Measurements from ENCODE around the gene RAPGEF1. TPM values are rescaled to one million over a fixed set of nuclear protein-coding genes. Genes with fewer than 3 reads are reported as not detected.

The RAPGEF1 gene
- polyA plus RNA-seq, 4 donors, result 32.1 to 38.9 (median 37.6) TPM

DNA sequence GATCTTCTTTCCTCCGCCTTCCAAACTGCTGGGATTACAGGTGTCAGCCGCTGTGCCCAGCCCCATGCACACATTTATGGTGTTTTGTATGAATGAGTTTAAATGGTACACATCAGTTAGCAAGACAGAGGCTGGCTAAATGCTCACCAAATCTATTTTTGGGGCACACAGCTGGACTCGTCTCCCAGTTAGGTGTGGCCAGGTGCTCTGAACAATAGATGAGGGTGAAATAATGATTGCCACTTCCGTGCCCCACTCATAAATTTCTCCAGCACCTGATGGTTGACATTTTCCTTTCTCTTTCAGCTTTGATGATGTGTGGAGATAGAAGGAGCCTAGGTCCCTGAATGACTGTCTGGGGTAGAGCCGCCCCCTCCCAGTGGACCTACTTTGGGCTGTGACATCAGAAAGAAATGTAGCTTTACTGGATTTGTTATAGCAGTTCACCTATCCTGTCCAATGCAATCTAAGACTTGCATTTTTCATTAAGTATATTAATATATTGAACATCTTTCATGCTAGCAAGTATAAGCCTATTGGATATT lies 8.6 kb upstream of the RAPGEF1 start:
- DNase-seq (ENCODE audit: low read depth in 4 of 4, low spot score in 3 of 4), result no peak

DNA sequence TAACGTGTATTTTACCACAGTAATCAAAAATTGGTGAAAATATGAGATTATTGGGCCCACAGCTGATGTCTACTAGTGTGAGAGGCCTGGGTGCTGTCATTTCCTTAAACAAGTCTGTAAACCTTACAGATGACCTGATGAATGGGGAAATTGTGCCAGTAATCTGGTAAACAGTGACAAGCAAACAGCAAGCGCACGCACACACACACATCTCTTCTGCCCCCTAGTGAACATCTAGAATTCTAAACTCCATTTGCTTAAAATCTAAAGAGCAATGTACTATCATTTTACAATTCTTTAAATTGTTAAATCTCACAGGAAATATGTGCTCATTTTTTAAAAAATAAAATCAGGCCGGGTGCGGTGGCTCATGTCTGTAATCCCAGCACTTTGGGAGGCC lies 7.5 kb upstream of the RAPGEF1 start:
- DNase-seq (ENCODE audit: low read depth in 4 of 4, low spot score in 3 of 4), result no peak

DNA sequence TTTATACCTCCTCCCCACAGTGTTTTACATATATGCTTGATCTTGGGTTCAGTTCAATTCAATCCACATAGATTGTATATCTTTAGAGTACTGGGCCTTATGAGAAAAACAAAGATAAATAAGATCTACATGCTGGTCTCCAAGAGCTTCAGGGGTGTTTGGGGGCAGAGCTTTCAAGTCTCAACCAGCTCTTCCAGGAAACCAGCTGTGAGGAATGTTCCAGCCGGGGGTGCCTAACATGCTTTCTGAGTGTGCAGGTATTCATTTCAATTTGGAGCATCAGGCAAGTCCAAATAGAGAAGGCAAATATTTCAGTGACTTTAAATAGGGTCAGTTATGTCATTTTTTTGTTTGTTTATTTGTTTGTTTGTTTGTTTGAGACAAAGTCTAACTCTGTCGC lies 5.7 kb upstream of the RAPGEF1 start:
- no peak for DNase-seq (ENCODE audit: low read depth in 4 of 4, low spot score in 3 of 4)

DNA sequence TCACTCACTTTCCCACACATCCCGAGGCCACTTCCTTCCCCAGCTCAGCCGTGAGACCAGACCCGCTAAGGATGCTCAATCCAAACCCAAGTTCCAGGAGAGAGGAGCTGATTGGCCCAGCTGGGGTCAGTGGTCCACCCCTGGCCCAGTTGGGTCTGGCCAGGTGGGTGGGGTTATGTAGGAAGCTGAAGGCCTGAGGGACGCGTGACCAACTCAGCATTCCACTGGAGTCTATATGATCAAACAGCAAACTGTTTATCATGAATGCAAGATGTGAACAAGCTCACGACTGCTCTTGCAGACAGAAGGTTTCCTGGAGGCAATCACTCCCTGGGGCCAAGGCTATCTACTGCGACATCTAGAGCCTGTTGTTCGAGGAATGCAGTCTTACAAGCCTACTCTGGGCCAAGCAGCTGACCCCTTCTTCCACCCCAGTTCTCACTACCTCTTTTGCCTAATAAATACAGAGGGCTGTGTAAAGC lies 4.9 kb upstream of the RAPGEF1 start:
- no peak for DNase-seq (ENCODE audit: low read depth in 4 of 4, low spot score in 3 of 4)

DNA sequence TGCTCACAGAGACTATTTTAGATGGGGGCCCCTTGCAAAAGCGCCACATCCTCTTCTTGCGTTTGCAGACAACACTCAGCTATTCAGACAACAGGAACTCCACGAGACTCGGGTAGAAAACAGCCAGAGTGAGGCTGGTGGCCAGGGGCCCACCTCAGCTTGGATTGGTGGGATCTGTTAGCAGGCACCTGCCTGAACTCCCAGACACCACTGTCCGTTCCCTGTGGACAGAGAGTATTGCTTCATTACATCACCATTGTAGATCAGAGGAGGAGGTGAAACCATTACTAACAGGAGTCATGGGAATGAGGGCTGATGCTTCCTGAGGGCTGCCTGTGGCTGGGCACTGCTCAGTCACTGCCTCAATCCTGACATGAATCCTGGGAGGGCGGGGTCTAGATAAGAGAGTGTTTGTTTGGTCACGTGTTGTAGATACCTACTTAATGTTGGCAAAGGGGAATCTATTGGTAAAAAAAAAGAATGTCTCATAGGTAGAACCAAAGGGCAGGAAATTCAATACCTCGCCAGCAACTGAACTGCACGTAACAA lies 4.4 kb upstream of the RAPGEF1 start:
- no peak for DNase-seq (ENCODE audit: low read depth in 4 of 4, low spot score in 3 of 4)

DNA sequence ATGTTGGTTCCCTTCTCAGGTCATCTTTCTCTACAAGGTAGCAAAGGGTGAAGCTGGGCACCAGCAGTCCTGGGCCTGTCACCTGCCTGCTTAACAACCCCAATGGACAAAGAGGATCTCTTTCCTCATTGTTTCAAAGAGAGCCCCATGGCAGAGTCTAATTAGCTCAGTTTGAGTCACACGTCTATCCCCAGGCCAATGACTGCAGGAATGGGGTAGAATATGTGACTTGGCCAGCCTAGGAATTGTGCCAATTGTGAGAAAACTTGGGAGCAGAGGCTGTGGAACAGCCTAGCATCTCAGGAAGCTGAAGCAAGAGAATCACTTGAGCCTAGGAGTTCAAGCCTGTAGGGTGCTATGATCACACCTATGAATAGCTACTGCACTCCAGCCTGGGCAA lies 3.6 kb upstream of the RAPGEF1 start:
- no peak for DNase-seq (ENCODE audit: low read depth in 4 of 4, low spot score in 3 of 4)

DNA sequence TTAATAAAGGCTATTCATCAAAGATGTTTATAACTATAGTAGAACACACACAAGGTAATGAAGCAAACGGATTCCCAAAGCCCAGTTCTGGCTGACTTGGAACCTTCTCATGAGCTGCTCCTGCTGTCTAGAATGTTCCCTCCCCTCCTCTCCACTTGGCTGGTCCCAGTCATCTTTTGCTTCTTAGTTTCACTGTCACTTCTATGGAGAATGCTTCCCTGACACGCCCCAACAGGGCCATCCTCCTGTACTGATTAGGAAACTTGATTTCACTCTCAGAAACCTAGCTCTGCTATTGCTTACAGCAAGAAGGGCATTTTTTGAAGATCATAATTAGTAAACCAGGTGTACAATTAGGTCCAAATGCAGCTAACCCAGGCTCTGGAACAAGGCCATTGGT lies 3.2 kb upstream of the RAPGEF1 start:
- no peak for DNase-seq (ENCODE audit: low read depth in 4 of 4, low spot score in 3 of 4)

DNA sequence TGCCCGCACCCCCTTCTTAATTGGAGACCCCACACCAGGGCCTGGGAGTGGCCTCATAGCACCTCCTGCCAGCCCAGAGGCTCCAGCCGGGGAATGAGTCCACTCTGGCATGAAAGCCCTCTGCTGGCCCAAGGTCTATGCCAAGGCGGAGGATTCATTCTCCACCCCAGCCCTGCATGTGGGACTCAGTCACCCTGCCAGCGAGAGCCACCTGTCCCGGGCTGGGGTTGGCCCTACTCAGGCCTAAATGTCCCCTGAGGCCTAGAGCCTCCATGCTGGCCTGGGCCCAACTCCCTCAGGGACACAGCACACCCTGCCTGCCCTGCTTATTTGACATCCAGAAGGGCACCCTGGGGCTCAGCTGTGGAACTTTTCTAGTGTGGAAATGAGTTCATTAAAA lies 1.0 kb upstream of the RAPGEF1 start:
- no peak for DNase-seq (ENCODE audit: low read depth in 4 of 4, low spot score in 3 of 4)

DNA sequence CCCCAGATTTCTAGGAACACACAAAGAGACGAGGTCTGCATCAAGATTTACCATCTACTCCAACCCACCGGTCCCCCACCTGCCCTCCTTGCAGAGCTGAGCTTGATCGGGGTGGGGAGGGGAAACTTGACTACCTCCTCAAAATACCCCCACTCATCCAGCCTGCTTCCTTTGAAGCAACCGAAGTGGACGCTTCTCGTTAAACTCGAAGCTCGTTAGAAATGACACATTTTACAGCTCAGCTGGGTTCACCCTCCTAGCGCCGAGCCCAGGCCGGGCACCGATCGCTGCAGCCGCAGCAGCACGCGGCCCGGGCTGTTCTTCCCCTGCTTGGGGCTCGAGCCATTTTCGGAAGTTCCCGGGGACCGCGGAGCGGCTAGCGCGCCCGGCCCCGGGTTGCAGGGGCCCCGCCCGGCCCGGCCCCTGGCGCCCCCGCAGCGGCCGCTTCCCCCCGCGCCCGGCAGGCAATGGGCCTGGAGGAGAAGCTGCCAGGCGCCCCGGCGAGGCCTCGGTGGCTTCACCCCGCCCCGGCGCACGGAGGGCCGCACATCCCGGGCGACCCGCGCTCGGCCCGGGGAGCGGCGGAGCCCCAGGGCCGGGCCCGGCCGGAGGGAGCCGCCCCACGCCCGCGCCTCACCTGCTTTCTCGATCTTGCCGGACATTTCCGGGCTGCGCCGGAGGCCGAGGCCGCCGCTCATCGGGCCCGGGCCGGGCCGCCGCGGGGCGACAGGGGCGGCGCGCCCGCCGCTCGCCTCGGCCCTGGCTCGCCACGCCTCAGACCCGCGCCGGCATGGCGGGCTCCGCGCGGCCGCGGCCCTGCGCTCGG lies 530 bp downstream of the RAPGEF1 start:
- DNase-seq (ENCODE audit: low read depth in 4 of 4, low spot score in 3 of 4), result no peak

DNA sequence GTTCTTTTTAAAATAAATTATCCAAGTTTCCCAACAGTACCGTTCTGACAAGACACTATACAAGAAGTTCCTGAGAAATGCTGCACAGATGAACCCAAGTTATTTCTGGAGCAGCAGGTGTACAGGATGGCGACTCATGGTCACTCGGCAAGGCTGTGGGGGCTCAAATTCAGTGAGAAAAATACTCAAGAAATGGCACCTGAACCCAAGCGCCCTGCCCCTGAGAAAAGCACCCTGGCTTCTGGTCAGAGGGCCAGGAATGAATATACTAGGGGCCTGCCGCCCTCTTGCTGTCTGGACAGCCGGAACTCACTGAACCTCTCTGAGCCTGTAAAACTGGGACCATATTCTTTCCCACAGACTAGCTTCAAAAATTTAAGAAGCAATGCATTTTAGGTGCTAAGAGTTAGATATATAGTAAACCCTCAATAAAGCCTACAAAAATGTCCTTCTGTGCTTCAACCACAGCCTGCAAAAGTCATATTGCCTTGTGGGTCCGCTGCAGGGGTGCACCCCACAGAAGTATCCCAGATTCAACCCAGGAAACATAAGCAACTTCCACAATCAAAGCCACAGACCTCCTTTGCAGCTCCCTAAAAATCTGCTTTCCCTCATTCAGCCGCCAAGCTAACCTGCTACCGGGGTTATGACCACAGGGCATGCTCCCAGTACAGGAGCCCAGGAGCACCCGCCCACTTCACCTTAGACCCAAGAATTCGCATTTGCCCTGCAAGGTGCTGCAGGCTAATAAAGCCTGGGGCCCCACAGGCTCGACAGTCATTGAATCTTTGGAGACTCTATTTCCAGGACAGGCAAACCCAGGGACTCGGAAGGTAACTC lies 1.4 kb downstream of the RAPGEF1 start:
- DNase-seq (ENCODE audit: low read depth in 4 of 4, low spot score in 3 of 4), result no peak

DNA sequence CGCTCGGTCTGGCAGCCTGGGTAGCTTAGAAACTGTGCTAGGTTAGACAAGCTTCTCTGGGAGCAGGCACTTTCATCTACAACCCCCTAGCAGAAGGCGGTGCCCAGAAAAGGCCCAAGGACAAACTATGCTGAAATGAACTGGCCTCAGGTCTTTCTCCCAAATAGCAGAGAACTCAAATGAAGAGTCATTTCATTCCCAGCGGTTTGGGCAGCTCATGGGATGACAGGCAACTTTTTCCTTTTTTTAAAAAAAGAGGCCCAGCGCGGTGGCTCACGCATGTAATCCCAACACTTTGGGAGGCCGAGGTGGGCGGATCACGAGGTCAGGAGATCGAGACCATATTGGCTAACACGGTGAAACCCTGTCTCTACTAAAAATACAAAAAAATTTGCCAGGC lies 2.5 kb downstream of the RAPGEF1 start:
- DNase-seq (ENCODE audit: low read depth in 4 of 4, low spot score in 3 of 4), result no peak

DNA sequence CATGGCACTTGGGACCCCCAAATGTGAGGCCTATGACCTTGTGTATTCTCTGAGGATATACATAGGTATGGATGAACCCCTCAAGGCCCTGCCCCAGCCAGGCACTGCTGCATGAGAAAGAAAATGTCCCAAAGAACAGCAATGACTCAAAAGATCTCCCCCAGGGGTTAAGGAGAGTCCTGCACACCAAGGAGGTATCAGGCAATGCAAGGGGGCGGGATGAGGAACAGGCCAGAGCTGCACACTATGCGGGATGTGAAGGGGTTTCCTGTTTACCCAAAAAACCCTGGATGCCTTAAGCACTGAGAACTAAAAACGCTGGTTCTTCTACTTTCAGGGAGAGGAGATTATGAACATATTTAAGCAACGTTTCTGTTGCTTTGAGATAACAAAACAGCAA lies 3.4 kb downstream of the RAPGEF1 start:
- no peak for DNase-seq (ENCODE audit: low read depth in 4 of 4, low spot score in 3 of 4)

DNA sequence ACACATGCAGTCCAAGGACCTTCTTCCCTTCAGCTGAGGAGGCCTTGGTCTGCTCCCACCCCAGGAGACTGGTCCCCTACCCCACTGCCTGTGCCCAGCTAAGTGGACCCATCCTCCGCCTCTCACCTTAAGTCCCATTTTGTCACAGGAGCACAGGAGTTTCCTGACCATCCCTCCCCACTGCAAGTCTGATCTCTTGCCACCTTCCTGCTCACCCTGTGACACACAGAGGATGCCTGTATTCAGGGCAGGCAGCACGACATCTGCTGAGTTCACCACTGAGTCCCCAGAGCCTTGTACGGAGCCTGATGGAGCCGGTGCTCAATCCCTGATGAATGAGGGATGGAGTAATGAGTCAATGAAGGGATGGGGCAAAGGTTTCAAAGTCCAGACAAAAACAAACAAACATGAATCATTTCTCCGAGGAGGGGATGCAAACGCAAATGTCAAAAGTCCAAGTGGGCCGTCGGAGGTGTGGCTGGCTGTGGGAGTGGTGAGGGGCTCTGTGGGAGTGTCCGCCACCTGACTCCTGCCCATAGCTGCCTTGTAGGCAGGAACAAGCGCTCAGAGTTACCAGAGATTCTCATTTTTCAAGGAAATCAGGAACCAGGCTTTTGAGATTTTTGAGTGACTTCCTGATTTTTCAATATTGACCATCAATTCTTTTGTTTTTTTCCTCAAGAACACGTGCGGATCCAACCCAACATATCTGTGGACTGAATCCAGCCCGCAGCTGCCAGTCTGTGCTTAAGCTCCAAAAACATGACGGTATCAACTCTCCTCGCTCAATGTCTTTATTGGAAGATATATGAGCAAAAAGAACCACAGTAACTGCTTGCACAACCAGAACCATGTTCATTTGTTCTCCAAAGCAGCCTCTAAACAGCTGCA lies 4.4 kb downstream of the RAPGEF1 start:
- no peak for DNase-seq (ENCODE audit: low read depth in 4 of 4, low spot score in 3 of 4)

DNA sequence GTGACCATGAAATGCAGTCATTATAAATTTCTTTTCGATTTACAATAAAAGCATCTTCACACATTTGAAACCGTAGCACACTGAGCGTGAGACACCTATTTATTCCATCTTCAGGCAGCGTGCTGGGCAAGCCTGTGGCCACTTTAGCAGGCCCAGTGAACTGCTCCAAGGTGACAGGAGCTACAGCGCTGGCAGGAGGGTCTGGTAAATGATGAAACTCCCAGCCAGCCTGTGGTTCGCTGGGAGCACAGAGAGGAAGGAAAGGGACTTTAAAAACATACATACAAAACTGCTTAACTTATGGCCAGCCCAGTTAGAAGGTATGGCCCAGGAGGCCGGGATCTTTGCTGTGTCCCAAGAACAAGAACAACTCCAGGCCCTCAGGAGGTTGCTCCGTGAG lies 5.1 kb downstream of the RAPGEF1 start:
- no peak for DNase-seq (ENCODE audit: low read depth in 4 of 4, low spot score in 3 of 4)

DNA sequence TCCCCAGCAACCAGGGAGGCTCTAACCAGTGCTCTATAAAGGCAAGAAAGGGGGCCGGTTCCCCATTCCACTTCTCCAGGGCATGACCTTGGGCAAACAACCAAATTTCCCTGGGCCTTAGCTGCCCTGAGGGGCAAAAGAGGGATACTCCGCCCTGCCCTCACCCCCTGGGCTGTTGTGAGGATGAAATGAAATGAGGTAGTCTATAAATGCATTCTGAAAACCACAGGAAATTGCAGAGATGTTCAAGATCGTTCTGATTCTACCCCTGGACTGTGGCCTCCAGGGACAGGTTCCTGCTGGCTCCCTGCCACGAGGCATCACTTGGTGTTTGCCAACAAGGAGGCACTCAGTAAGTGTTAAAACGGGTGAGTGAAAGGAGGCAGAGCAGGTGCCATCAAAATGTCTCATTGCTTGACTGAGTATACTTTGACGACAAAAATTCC lies 5.7 kb downstream of the RAPGEF1 start:
- DNase-seq (ENCODE audit: low read depth in 4 of 4, low spot score in 3 of 4), result no peak

DNA sequence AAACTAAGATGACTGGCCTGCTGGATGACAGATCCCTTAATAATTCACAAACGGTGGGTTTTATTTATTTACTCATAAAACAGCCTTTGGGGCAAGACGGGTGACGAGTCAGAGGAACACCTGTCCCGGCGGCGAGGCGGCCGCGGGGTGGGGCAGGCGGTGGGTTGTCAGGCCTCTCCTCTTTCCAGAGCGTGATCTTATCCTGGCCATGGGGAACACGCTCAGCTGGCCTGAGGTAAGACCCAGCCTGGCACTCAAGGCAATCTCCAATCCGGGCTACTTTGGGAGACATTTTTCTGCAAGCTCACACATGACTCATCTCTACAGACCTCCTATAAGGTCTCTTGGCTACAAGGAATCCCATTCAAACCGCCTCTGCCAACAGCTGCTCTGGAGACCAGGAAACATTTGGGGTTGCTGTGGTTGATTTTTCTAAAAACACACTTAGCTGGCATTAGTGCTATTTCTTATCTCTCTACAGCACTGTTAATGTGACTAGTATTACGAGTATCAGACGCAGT lies 6.3 kb downstream of the RAPGEF1 start:
- no peak for DNase-seq (ENCODE audit: low read depth in 4 of 4, low spot score in 3 of 4)

DNA sequence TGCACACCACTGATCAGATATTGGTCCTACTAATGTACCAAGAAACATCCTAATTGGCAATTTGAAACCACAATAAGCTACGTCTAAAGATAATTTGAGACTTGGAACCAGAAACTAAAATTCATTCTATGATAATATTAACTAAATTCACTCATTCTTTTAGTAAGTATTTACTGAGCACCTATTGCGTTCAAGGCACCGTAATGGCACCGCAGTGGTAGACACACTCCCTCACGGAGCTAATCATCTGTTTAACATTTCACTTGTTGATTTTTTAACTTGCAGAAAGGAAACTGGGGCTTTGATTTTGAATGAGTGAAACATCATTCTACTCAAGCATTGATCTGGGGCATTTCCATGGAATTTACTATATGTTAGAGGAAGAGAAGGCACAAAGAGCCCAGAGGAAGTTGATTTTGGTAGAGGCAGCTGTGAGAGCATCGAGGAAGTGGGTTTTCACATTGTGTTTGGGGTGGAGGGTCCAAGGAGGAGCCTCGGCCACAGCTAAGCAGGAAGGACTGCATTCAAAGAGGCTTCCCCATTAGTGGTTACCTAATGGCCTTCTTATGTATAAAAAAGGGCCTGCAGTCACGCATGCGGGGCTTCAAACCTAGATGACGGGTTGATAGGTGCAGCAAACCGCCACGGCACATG lies 7.1 kb downstream of the RAPGEF1 start:
- no peak for DNase-seq (ENCODE audit: low read depth in 4 of 4, low spot score in 3 of 4)

DNA sequence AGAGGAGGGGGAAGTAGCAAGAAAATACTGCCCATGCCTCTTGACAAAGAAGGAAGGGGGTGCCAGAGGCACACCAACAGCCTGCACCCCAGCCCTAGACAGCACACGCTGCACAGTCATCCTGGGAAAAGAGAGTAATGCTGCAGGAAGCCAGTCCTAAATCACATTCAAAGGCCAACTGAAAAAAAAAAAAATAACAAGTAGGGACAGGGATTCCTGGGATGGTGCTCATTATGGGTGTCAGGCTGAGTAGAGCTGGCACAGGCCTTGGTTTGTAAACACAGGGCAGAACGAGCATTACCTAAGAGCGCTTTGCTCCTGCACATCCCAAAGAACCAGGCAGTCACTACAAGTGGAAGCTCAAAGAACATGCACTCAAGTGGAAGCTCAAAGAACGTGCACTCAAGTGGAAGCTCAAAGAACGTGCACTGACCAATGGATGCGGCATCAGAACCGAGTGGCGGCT lies 7.8 kb downstream of the RAPGEF1 start:
- DNase-seq (ENCODE audit: low read depth in 4 of 4, low spot score in 3 of 4), result no peak

DNA sequence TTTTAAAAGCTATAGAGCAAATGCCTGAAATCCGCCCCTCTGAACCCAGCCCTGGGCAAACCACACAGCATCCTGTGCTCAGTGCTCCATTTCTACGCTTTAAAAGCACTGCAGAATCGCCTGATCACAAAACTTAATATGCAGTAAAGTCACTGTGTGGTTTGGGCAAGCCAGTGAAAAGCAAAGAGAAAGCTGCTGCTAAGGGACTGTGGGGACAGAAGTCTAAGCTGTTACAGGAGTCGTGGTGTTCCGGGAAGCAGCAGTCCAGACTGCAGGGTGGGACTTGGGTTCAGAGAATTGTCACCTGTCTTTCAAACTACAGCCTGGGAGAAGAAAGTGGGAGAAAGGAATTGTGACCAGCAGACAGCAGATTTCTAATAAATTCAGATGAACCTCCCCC lies 8.2 kb downstream of the RAPGEF1 start:
- no peak for DNase-seq (ENCODE audit: low read depth in 4 of 4, low spot score in 3 of 4)
